HepG2 (cell line): ENCODE data around the gene NEXMIF. TPM values are rescaled to one million over a fixed set of nuclear protein-coding genes. Genes with fewer than 3 reads are reported as not detected.

Source experiments
- ATAC-seq: fragments of 200-7000 bp; cut with Tn5 transposase; 3 replicates; pipeline ENCODE4 v1.9.1; 2020; ENCODE audit warnings: mild to moderate bottlenecking, moderate library complexity
- BruUV-seq: library from RNA; stranded (reverse); fragments of 400-500 nt; replicated peaks from 2 replicates; lab custom pipeline; 2021; lab: Mats Ljungman, UMichigan
- CTCF ChIA-PET: fragments of 300-600 bp; formaldehyde crosslinking; extraction: SDS; loops from one replicate; lab custom pipeline; 2021; ENCODE audit warnings: low total read pairs, inconsistent platforms, low intra/inter-chr PET ratio; lab: Yijun Ruan, JAX
- POLR2A ChIA-PET: fragments of 350-600 bp; sonication (Branson Sonifier 250); formaldehyde crosslinking; loops from one replicate; lab custom pipeline; 2020; ENCODE audit warnings: antibody characterized with exemption, inconsistent platforms; lab: Yijun Ruan, JAX
- DNase-seq: peaks from one replicate; pipeline ENCODE4 v3.0.0-alpha.2; 2015; ENCODE audit warnings: low spot score
- FAIRE-seq: peaks from 3 replicates; lab custom pipeline; 2011; peaks lifted over from hg19 to GRCh38; lab: Jason Lieb, UNC
- H2AFZ ChIP-seq: one replicate; pipeline ENCODE4 v1.6.1; 2011; ENCODE audit warnings: low read length, inconsistent platforms
- H3K27ac ChIP-seq: fragments of 300-600 bp; 3 replicates; pipeline ENCODE4 v1.8.0; 2011; ENCODE audit warnings: mixed run types, mild to moderate bottlenecking, mixed read lengths, low read length, inconsistent platforms; ENCODE audit not compliant: insufficient read depth; ENCODE audit errors: extremely low read length
- H3K27me3 ChIP-seq, 2 experiments: fragments of 200-600 bp in 1 of 2; 2 replicates in 1 of 2; 3 replicates in 1 of 2; pipeline versions ENCODE4 v1.6.0 to v1.8.0; 2011; ENCODE audit warnings: low read length in 2 of 2, mild to moderate bottlenecking in 2 of 2, moderate library complexity in 2 of 2, inconsistent platforms in 1 of 2; ENCODE audit not compliant: insufficient read depth in 2 of 2, control insufficient read depth in 1 of 2
- H3K36me3 ChIP-seq, 2 experiments: fragments of 200-600 bp in 1 of 2; replicated peaks in 1 of 2; 2 replicates in 1 of 2; 3 replicates in 1 of 2; pipeline versions ENCODE4 v1.5.1 to v1.8.0; 2011; ENCODE audit warnings: low read length in 2 of 2, inconsistent platforms in 1 of 2; ENCODE audit not compliant: insufficient read depth in 2 of 2, control insufficient read depth in 1 of 2
- H3K4me1 ChIP-seq: 2 replicates; pipeline ENCODE4 v1.5.1; 2012; ENCODE audit warnings: low read length, inconsistent platforms; ENCODE audit not compliant: insufficient read depth
- H3K4me2 ChIP-seq: 2 replicates; pipeline ENCODE4 v1.6.0; 2011; ENCODE audit warnings: low read depth, low read length, inconsistent platforms
- H3K4me3 ChIP-seq, 3 experiments: fragments of 200-600 bp in 1 of 3; sonication (generic), shearing (Covaris generic) in 1 of 3; replicated peaks in 1 of 3; 2 replicates each; pipeline ENCODE4 v1.5.1; 2011 to 2016; ENCODE audit warnings: low read length in 3 of 3, inconsistent platforms in 2 of 3, low read depth in 2 of 3, mild to moderate bottlenecking in 2 of 3, control low read depth in 1 of 3, mixed read lengths in 1 of 3; ENCODE audit not compliant: insufficient read depth in 1 of 3
- H3K79me2 ChIP-seq: one replicate; pipeline ENCODE4 v1.6.1; 2011; ENCODE audit warnings: low read length, inconsistent platforms; ENCODE audit not compliant: insufficient read depth
- H3K9ac ChIP-seq: 2 replicates; pipeline ENCODE4 v1.6.0; 2011; ENCODE audit warnings: mild to moderate bottlenecking, low read depth, low read length, inconsistent platforms; ENCODE audit not compliant: insufficient read depth
- H3K9me3 ChIP-seq: 2 replicates; pipeline ENCODE4 v1.5.1; 2012; ENCODE audit warnings: mild to moderate bottlenecking, low read length
- H4K20me1 ChIP-seq: 2 replicates; pipeline ENCODE4 v1.6.0; 2011; ENCODE audit warnings: inconsistent platforms, mild to moderate bottlenecking, low read length, moderate library complexity; ENCODE audit not compliant: insufficient read depth
- MBNL3 ChIP-seq: fragments of 250-450 bp; sonication (Bioruptor Pico); conservative IDR thresholded peaks from 2 replicates; pipeline ENCODE4 v1.8.0; 2022; ENCODE audit warnings: mild to moderate bottlenecking, inconsistent platforms
- MEIS1 ChIP-seq: sonication (generic); formaldehyde crosslinking; IDR thresholded peaks from 2 replicates; pipeline ENCODE4 v1.9.0; 2021; ENCODE audit warnings: mild to moderate bottlenecking, missing genetic modification reagents, moderate library complexity, borderline replicate concordance
- PAX8 ChIP-seq: sonication (generic); formaldehyde crosslinking; IDR thresholded peaks from 2 replicates; pipeline ENCODE4 v1.8.0; 2022; ENCODE audit warnings: mild to moderate bottlenecking, missing genetic modification reagents, borderline replicate concordance
- SMC3 ChIP-seq: IDR thresholded peaks from 2 replicates; pipeline ENCODE4 v1.6.1; 2011; ENCODE audit warnings: low read length, improper control_type of control experiment
- ZEB1 ChIP-seq: IDR thresholded peaks from 2 replicates; pipeline ENCODE4 v1.6.1; 2012; ENCODE audit warnings: mild to moderate bottlenecking, low read depth, inconsistent platforms; ENCODE audit not compliant: insufficient replicate concordance
- ZNF335 ChIP-seq: sonication (generic); formaldehyde crosslinking; IDR thresholded peaks from 2 replicates; pipeline ENCODE4 v1.4.0; 2020; ENCODE audit warnings: missing genetic modification reagents
- ZNF430 ChIP-seq: sonication (generic); formaldehyde crosslinking; IDR thresholded peaks from 2 replicates; pipeline ENCODE4 v1.9.0; 2021; ENCODE audit warnings: mild to moderate bottlenecking, missing genetic modification reagents
- ZNF558 ChIP-seq: sonication (generic); formaldehyde crosslinking; IDR thresholded peaks from 2 replicates; pipeline ENCODE4 v1.9.0; 2022; ENCODE audit warnings: mild to moderate bottlenecking, missing genetic modification reagents, borderline replicate concordance
- ZNF567 ChIP-seq: sonication (generic); formaldehyde crosslinking; IDR thresholded peaks from 2 replicates; pipeline ENCODE4 v1.8.1; 2023; ENCODE audit warnings: mild to moderate bottlenecking, missing genetic modification reagents, borderline replicate concordance
- WGBS: methylation state at CpG from one replicate; pipeline ENCODE4 v1.1.6; 2017; ENCODE audit warnings: low lambda C conversion rate; 5-methylcytosine and 5-hydroxymethylcytosine counted together
- in situ Hi-C: cut with HindIII; loops from 2 replicates; pipeline ENCODE4 v1.10.0; 2017; ENCODE audit warnings: low pct_unique_long_range_greater_than_20kb; ENCODE audit not compliant: extremely low pct_ligation_motif_present
- intact Hi-C: fragments of 100-400 bp; cut with micrococcal nuclease; formaldehyde crosslinking; loops from one replicate; pipeline ENCODE4 v1.10.0; 2022; ENCODE audit not compliant: unreplicated experiment
- polyA plus RNA-seq, 8 experiments: library from polyadenylated mRNA; depleted of rRNA in 3 of 8; stranded (reverse) in 7 of 8; unstranded in 1 of 8; fragments of >200 nt; fragmentation: Illumina TruSeq in 4 of 8; extraction: Trizol in 4 of 8; gene quantifications; 2 replicates each; pipeline versions ENCODE4 v1.2.1 to v1.2.3, GENCODE V29; 2011 to 2016; ENCODE audit warnings: low read depth in 4 of 8, missing spikeins in 1 of 8, mixed read lengths in 1 of 8; ENCODE audit not compliant: insufficient read depth in 1 of 8
- total RNA-seq, 5 experiments: library from RNA; depleted of rRNA; stranded (reverse); fragments of >200 nt; fragmentation: Illumina TruSeq; extraction: Trizol; gene quantifications; 2 replicates each; pipeline ENCODE4 v1.2.3, GENCODE V29; 2016; ENCODE audit warnings: low read depth in 1 of 5
- TF ChIP-seq, protein P1 (sequence below): sonication (generic); formaldehyde crosslinking; IDR thresholded peaks from 2 replicates; pipeline ENCODE4 v1.5.0; 2020; ENCODE audit warnings: mild to moderate bottlenecking, missing genetic modification reagents
- TF ChIP-seq, protein P2 (sequence below): sonication (generic); formaldehyde crosslinking; IDR thresholded peaks from 2 replicates; pipeline ENCODE4 v1.4.0; 2020; ENCODE audit warnings: missing genetic modification reagents
- TF ChIP-seq, protein P3 (sequence below): sonication (generic); formaldehyde crosslinking; IDR thresholded peaks from 2 replicates; pipeline ENCODE4 v1.8.1; 2022; ENCODE audit warnings: low read depth, mild to moderate bottlenecking, missing genetic modification reagents

The NEXMIF gene
- total and polyA plus RNA-seq, 2 of the 13 experiments (the other 11 are each of a cell fraction or from before 2014, with no cell fraction given) = under 0.01 TPM; not detected in 1

DNA sequence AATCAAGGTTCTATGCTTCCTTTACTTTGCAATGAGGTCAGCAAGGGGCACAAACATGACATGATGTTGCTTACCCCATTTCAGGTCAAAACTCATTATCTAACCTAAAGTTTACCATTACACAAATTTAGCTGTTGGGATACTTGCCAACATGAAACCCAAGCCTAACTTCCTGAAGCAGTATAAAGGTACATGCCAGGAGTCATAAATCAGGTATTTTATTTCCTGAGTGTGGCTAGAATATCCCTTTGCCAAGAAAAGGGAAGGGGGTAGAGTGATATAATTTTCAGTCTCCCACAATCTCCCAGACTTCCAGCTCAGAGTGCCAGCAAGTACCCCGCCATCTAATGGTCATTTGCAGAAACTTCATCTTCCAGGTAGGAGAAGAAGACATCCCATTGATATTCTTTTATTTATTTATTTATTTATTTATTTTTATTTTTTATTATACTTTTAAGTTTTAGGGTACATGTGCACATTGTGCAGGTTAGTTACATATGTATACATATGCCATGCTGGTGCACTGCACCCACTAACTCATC is 136.6 kb downstream of the NEXMIF start (continued):
- TF ChIP-seq, protein P1, sequence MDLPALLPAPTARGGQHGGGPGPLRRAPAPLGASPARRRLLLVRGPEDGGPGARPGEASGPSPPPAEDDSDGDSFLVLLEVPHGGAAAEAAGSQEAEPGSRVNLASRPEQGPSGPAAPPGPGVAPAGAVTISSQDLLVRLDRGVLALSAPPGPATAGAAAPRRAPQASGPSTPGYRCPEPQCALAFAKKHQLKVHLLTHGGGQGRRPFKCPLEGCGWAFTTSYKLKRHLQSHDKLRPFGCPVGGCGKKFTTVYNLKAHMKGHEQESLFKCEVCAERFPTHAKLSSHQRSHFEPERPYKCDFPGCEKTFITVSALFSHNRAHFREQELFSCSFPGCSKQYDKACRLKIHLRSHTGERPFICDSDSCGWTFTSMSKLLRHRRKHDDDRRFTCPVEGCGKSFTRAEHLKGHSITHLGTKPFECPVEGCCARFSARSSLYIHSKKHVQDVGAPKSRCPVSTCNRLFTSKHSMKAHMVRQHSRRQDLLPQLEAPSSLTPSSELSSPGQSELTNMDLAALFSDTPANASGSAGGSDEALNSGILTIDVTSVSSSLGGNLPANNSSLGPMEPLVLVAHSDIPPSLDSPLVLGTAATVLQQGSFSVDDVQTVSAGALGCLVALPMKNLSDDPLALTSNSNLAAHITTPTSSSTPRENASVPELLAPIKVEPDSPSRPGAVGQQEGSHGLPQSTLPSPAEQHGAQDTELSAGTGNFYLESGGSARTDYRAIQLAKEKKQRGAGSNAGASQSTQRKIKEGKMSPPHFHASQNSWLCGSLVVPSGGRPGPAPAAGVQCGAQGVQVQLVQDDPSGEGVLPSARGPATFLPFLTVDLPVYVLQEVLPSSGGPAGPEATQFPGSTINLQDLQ (CRISPR knock-in tag) = no peak
- TF ChIP-seq, protein P2, sequence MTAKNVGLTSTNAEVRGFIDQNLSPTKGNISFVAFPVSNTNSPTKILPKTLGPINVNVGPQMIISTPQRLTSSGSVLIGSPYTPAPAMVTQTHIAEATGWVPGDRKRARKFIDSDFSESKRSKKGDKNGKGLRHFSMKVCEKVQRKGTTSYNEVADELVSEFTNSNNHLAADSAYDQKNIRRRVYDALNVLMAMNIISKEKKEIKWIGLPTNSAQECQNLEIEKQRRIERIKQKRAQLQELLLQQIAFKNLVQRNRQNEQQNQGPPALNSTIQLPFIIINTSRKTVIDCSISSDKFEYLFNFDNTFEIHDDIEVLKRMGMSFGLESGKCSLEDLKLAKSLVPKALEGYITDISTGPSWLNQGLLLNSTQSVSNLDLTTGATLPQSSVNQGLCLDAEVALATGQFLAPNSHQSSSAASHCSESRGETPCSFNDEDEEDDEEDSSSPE = no peak
- TF ChIP-seq MBNL3 (CRISPR knock-in tag) (no peak), ZEB1 (no peak), SMC3 (no peak)

DNA sequence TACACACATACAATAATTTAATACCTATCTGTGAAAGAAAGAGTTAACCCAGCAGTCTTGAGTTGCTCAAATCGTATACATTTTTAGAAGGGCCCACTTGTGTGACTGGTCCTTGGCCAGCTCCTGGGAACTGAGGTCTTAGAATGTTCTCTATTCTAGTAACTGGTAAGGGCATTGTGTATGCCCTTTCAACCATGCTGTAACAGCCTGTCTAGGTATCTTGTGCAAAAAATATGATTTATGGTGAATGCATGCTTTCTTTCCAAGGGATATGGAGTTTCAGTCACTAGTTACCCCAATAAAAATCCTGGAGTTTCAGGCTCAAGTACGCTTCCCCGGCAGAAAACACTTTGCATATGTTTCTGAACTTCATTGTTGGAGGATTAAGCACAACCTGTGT is 140.6 kb downstream of the NEXMIF start:
- in situ Hi-C loops = no loop called here
- H3K36me3 ChIP-seq = no peaks in the 10 kb centered on the region
- intact Hi-C loops = no loop called here
- no peaks in the 10 kb centered on the region for H3K4me1 ChIP-seq
- H4K20me1 ChIP-seq = no peaks in the 10 kb centered on the region
- no peak for DNase-seq
- H2AFZ ChIP-seq = no peak overlapping the region
- H3K79me2 ChIP-seq = no peaks in the 10 kb centered on the region
- TF ChIP-seq ZNF335 (CRISPR knock-in tag) (no peak), PAX8 (CRISPR knock-in tag) (no peak), ZNF567 (CRISPR knock-in tag) (no peak), ZNF430 (CRISPR knock-in tag) (no peak), ZNF558 (CRISPR knock-in tag) (no peak), MEIS1 (CRISPR knock-in tag) (no peak)
- TF ChIP-seq, protein P3, sequence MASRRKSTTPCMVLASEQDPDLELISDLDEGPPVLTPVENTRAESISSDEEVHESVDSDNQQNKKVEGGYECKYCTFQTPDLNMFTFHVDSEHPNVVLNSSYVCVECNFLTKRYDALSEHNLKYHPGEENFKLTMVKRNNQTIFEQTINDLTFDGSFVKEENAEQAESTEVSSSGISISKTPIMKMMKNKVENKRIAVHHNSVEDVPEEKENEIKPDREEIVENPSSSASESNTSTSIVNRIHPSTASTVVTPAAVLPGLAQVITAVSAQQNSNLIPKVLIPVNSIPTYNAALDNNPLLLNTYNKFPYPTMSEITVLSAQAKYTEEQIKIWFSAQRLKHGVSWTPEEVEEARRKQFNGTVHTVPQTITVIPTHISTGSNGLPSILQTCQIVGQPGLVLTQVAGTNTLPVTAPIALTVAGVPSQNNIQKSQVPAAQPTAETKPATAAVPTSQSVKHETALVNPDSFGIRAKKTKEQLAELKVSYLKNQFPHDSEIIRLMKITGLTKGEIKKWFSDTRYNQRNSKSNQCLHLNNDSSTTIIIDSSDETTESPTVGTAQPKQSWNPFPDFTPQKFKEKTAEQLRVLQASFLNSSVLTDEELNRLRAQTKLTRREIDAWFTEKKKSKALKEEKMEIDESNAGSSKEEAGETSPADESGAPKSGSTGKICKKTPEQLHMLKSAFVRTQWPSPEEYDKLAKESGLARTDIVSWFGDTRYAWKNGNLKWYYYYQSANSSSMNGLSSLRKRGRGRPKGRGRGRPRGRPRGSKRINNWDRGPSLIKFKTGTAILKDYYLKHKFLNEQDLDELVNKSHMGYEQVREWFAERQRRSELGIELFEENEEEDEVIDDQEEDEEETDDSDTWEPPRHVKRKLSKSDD = no peak
- WGBS = 8% methylated on average over 1 of the region's 3 CpGs
- POLR2A ChIA-PET = no interaction called here
- H3K4me3 ChIP-seq = no peak overlapping the region
- no peak overlapping the region for H3K9ac ChIP-seq
- FAIRE-seq = no peak
- ATAC-seq = no peak
- no peak overlapping the region for H3K27ac ChIP-seq
- H3K4me2 ChIP-seq = no peak overlapping the region
- no peaks in the 10 kb centered on the region for H3K9me3 ChIP-seq
- CTCF ChIA-PET = no interaction called here
- H3K27me3 ChIP-seq = no peaks in the 10 kb centered on the region
- no TSS peak for BruUV-seq
